Breast epithelium (tissue), 4 donors: ENCODE measurements around the gene CORO1C. TPM values are rescaled to one million over a fixed set of nuclear protein-coding genes. Genes with fewer than 3 reads are reported as not detected.
A peak's percentile ranks its signal among the peaks of the same experiment; 100 is the strongest.
"Not testable (repeated sequence)": the region's sequence is repeated elsewhere in the genome, so short reads cannot be mapped to it uniquely, and the experiment has no call there.

Experiments used
- DNase-seq, 2 donors: peaks; one replicate each; pipeline ENCODE4 v3.0.0-alpha.2; 2019; ENCODE audit warnings: low spot score in 2 of 2
- H3K27ac ChIP-seq, 2 donors: fragments of 200-600 bp; sonication (generic) in 1 of 2; one replicate each; pipeline ENCODE4 v1.5.1; 2016 to 2019; ENCODE audit warnings: mild to moderate bottlenecking in 1 of 2
- H3K27me3 ChIP-seq, 2 donors: fragments of 200-600 bp; sonication (generic) in 1 of 2; one replicate each; pipeline versions ENCODE4 v1.5.1 to v1.6.0; 2017 to 2019; ENCODE audit warnings: control low read depth in 1 of 2, mild to moderate bottlenecking in 1 of 2
- H3K36me3 ChIP-seq: fragments of 200-600 bp; one replicate; pipeline ENCODE4 v1.5.1; 2019
- H3K4me1 ChIP-seq, 2 donors: fragments of 200-600 bp; sonication (generic); one replicate each; pipeline ENCODE4 v1.5.1; 2016 to 2019; ENCODE audit warnings: control low read depth in 1 of 2
- H3K4me3 ChIP-seq, 3 donors: fragments of 200-600 bp; sonication (generic); 1 replicate in 2 of 3; 2 replicates in 1 of 3; pipeline ENCODE4 v1.5.1; 2016 to 2019; ENCODE audit warnings: mild to moderate bottlenecking in 3 of 3, moderate library complexity in 2 of 3
- H3K9me3 ChIP-seq, 2 donors: fragments of 200-600 bp; sonication (generic) in 1 of 2; one replicate each; pipeline ENCODE4 v1.5.1; 2016 to 2019; ENCODE audit warnings: control low read depth in 1 of 2
- POLR2A ChIP-seq: fragments of 450-650 bp; IDR thresholded peaks from one replicate; pipeline ENCODE4 v1.6.1; 2016; ENCODE audit warnings: antibody characterized with exemption, mild to moderate bottlenecking, moderate library complexity
- POLR2AphosphoS5 ChIP-seq, 3 donors: sonication (generic); formaldehyde crosslinking; IDR thresholded peaks; one replicate each; pipeline ENCODE4 v1.6.1; 2017; ENCODE audit warnings: antibody characterized with exemption in 3 of 3
- intact Hi-C: fragments of 100-400 bp; cut with DNase I; formaldehyde crosslinking; loops from one replicate; pipeline ENCODE4 v1.15.1; 2023; ENCODE audit warnings: low total_unique reads
- total RNA-seq, 3 donors: library from RNA; depleted of rRNA; stranded (reverse); fragments of >200 nt; gene quantifications; one replicate each; pipeline ENCODE4 v1.1.0, GENCODE V29; 2016
- TF ChIP-seq, protein P1 (sequence below), 3 donors: fragments of 450-650 bp; IDR thresholded peaks; one replicate each; pipeline ENCODE4 v1.5.1; 2016 to 2017; ENCODE audit warnings: antibody characterized with exemption in 3 of 3, mild to moderate bottlenecking in 3 of 3, moderate library complexity in 3 of 3

CORO1C gene
- total RNA-seq, 3 donors from 2014 or later: 121 to 155 (median 149) TPM

DNA sequence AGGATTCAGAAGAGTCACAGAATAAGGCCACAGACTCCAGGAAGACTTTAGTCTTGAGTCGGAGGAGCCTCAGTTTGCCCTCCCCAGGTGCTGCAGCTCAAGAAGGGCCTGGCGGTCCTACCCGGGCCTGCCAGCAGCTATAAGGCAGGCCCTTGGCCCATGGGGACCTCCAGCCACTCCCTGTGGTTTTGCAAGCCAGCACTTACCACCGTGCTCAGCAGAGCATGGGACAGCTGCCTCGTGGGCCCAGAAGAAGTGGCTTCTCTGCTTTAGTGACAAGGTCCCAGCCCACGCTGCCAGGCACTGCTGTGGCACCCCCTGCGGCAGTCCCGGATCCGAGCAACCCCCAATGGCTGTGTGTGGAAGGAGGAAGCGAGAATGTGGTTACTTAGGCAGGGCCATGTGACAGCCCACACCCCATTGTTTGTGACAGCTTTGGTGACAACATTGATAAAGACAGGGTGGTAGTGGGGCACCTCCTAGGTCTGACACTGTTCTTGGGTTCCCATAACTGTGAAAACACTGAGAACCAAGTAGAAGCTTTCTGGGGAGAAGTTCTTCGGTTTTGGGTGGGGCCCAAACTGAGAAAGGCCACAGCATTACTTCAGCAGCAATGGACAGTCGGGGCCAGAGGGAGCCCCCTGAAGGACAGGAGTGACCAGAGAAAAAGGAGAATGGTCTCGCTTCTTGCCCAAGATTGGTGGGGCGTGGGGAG, 97.6 kb downstream of the CORO1C start, which contains the start of gene SELPLG:
SELPLG (minus strand) TSS at position 361 of the 715 bp plus-strand sequence. CDS start 9,587 bp downstream, outside the sequence.
- peak in 1 of 2 donors; percentile 50 for DNase-seq
- intact Hi-C loops: no loop called here
- TF ChIP-seq POLR2A: no peak
- peak in 2 of 3 donors; percentile 22 to 37 for TF ChIP-seq POLR2AphosphoS5 (IDR thresholded peaks at IDR 0.05)
- peak within 1 kb of the TSS in 1 of 2 donors; percentile 25 for H3K27ac ChIP-seq
- H3K9me3 ChIP-seq: no peaks in the 10 kb centered on the region
- no peaks in the 10 kb centered on the region for H3K4me1 ChIP-seq
- H3K36me3 ChIP-seq: no peaks in the 10 kb centered on the region
- H3K27me3 ChIP-seq: no peaks in the 10 kb centered on the region
- peak within 1 kb of the TSS; percentile 13 to 31 (median 29) for H3K4me3 ChIP-seq

DNA sequence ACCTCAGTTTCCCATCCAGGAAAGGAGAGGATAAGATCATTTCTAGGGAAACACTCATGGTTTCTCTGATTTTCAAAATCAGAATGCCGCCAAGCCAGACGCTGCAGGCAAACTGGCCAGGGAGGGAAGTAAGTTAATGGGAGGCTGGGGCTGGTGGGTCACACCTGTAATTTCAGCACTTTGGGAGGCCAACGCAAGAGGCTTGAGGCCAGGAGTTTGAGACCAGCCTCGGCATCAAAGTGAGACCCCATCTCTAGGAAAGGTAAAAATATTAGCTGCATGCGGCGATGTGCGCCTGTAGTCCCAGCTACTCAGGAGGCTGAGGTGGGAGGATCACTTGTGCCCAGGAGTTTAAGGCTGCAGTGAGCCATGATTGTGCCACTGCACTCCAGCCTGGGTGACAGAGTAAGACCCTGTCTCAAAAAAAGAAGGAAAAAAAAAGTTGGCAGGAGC, 98.2 kb downstream of the CORO1C start:
- H3K4me3 ChIP-seq: peak overlapping the region; percentile 13 to 31 (median 29)
- TF ChIP-seq POLR2A (no peak), POLR2AphosphoS5 (IDR thresholded peaks at IDR 0.05) (no peak)
- TF ChIP-seq, protein P1, sequence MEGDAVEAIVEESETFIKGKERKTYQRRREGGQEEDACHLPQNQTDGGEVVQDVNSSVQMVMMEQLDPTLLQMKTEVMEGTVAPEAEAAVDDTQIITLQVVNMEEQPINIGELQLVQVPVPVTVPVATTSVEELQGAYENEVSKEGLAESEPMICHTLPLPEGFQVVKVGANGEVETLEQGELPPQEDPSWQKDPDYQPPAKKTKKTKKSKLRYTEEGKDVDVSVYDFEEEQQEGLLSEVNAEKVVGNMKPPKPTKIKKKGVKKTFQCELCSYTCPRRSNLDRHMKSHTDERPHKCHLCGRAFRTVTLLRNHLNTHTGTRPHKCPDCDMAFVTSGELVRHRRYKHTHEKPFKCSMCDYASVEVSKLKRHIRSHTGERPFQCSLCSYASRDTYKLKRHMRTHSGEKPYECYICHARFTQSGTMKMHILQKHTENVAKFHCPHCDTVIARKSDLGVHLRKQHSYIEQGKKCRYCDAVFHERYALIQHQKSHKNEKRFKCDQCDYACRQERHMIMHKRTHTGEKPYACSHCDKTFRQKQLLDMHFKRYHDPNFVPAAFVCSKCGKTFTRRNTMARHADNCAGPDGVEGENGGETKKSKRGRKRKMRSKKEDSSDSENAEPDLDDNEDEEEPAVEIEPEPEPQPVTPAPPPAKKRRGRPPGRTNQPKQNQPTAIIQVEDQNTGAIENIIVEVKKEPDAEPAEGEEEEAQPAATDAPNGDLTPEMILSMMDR (IDR thresholded peaks at IDR 0.05): no peak
- no peaks in the 10 kb centered on the region for H3K4me1 ChIP-seq
- no peak overlapping the region for H3K27ac ChIP-seq
- no peaks in the 10 kb centered on the region for H3K27me3 ChIP-seq
- H3K36me3 ChIP-seq: no peaks in the 10 kb centered on the region
- H3K9me3 ChIP-seq: no peaks in the 10 kb centered on the region
- intact Hi-C loops: no loop called here
- DNase-seq: no peak

DNA sequence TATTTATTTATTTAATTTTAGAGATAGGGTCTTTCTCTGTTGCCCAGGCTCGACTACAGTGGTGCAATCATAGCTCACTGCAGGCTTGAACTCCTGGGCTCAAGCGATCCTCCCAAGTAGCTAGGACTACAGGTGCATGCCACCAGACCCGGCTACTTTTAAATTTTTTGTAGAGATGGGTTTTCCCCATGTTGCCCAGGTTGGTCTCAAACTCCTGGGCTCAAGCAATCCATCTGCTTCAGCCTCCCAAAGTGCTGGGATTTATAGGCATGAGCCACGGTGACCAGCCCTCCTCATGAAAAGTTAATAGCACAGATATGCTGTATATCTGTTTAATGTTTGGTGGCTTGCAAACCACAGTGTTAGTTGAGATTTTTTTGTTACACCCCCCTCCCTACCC, 100.1 kb downstream of the CORO1C start:
- H3K27ac ChIP-seq, H3K36me3 ChIP-seq, H3K4me1 ChIP-seq, H3K9me3 ChIP-seq, DNase-seq, H3K27me3 ChIP-seq, intact Hi-C loops, H3K4me3 ChIP-seq: not testable (repeated sequence)

DNA sequence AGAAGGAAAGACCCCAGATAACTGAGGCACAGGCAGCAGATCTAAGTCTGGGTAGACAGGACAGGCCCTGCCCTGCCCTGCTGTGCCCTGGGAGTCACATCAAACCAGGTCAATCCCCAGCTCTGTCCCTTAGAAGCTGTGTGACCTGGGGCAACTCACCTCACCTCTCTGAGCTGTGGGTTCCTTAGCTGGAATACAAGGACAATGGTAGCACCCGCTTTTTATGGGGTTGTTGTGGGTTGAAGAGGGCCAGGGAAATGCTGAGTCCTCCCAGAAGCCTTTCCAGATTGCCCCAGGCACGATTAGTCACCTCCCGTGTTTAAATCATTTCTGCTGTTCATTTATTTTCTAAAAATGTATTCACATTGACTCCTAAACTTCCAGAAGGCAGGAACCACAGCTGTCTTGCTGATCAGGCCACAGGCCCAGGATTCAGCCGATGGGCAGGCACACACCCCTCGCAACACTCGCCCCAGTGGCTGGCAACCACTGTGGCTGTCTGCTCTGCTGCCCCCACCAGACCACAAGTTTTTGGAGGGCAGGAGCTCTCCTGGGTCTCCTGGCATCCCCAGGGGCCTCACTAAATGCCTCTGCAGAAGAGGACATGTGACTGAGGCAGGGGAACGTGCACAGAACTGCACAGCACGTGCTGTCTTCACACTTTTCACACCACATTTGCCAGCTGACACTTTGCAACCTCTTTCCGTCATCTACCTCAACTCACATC, 100.7 kb downstream of the CORO1C start:
- DNase-seq: no peak
- Histone ChIP-seq H3K4me3 (no peak overlapping the region), H3K9me3 (no peaks in the 10 kb centered on the region), H3K36me3 (no peaks in the 10 kb centered on the region), H3K27ac (peak overlapping the region; percentile 29 to 55), H3K4me1 (no peaks in the 10 kb centered on the region), H3K27me3 (no peaks in the 10 kb centered on the region)
- TF ChIP-seq POLR2AphosphoS5 (IDR thresholded peaks at IDR 0.05) (no peak), POLR2A (no peak)
- TF ChIP-seq, protein P1 (IDR thresholded peaks at IDR 0.05): no peak
- intact Hi-C loops: no loop called here

DNA sequence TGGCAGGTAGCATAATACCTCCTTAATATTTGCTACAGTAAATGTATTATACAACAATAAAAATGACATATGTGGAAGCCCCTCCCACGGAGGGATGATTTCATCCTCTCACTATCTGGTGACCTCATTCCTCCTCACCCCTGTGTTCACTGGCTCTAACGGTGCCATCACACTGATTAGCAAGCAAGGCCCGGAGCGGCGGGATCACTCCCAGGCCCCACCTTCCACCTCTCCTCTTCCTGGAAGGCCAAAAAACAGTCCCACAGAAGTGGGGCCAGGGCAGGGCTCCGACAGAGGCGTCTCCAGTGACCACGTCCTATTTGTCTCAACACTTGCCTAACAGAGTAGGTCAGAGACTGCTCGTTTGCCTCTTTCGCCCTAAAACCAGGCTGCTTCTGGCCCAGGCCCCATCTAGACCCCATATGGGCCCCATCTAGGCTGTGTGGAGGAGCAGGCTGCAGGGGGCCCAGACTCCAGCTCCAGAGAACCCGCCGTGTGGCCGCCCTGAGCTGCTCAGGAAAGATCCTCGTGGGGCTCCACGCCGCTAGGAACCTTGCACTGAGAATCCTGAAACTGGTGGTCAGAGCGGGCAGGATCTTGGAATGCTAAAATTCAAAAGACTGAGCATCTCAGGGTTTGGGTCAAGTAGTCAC, 101.4 kb downstream of the CORO1C start:
- Histone ChIP-seq H3K4me3 (no peak overlapping the region), H3K27ac (peak overlapping the region; percentile 29 to 55), H3K9me3 (no peaks in the 10 kb centered on the region), H3K36me3 (no peaks in the 10 kb centered on the region), H3K4me1 (no peaks in the 10 kb centered on the region), H3K27me3 (no peaks in the 10 kb centered on the region)
- TF ChIP-seq POLR2A (no peak), POLR2AphosphoS5 (IDR thresholded peaks at IDR 0.05) (no peak)
- TF ChIP-seq, protein P1 (IDR thresholded peaks at IDR 0.05): no peak
- intact Hi-C loops: no loop called here
- no peak for DNase-seq
